CD4-positive, alpha-beta T cell (primary cell): ENCODE results near the gene ASTN1. TPM values are rescaled to one million over a fixed set of nuclear protein-coding genes. Genes with fewer than 3 reads are reported as not detected.

Experiments
- ATAC-seq: fragments of 200-7000 bp; cut with Tn5 transposase; one replicate; pipeline ENCODE4 v1.10.0; 2022; ENCODE audit warnings: mild to moderate bottlenecking; ENCODE audit not compliant: poor library complexity
- CTCF ChIA-PET: fragments of 350-600 bp; sonication (Branson Sonifier 250); formaldehyde crosslinking; loops from one replicate; lab custom pipeline; 2021; ENCODE audit warnings: antibody characterized with exemption, inconsistent platforms; lab: Charles Lee
- POLR2A ChIA-PET: fragments of 350-600 bp; sonication (Branson Sonifier 250); formaldehyde crosslinking; loops from one replicate; lab custom pipeline; 2021; ENCODE audit warnings: antibody characterized with exemption, inconsistent platforms; lab: Charles Lee
- DNase-seq, 14 experiments: peaks; one replicate each; pipeline ENCODE4 v3.0.0-alpha.2; 2013 to 2020; ENCODE audit warnings: mixed read lengths in 2 of 14
- H3K27ac ChIP-seq, 2 donors: one replicate each; pipeline versions ENCODE4 v1.5.1 to v1.7.0; 2013; ENCODE audit warnings: low read length in 2 of 2, low read depth in 1 of 2, mild to moderate bottlenecking in 1 of 2
- H3K27me3 ChIP-seq, 2 experiments: 1 replicate in 1 of 2; 2 replicates in 1 of 2; pipeline versions ENCODE4 v1.6.1 to v1.7.0; 2013; ENCODE audit warnings: low read length in 2 of 2, control low read depth in 1 of 2, mild to moderate bottlenecking in 1 of 2, moderate library complexity in 1 of 2; ENCODE audit not compliant: insufficient read depth in 2 of 2, control insufficient read depth in 1 of 2
- H3K36me3 ChIP-seq: one replicate; pipeline ENCODE4 v1.6.1; 2013; ENCODE audit warnings: low read length, control low read depth; ENCODE audit not compliant: insufficient read depth
- H3K4me1 ChIP-seq: one replicate; pipeline ENCODE4 v1.6.1; 2013; ENCODE audit warnings: low read length, control low read depth; ENCODE audit not compliant: insufficient read depth
- H3K4me3 ChIP-seq: one replicate; pipeline ENCODE4 v1.5.1; 2013; ENCODE audit warnings: mild to moderate bottlenecking, low read length, moderate library complexity
- H3K9me3 ChIP-seq, 2 experiments: 1 replicate in 1 of 2; 2 replicates in 1 of 2; pipeline versions ENCODE4 v1.6.1 to v1.7.0; 2013; ENCODE audit warnings: low read length in 2 of 2, mild to moderate bottlenecking in 2 of 2, control low read depth in 1 of 2, moderate library complexity in 1 of 2; ENCODE audit not compliant: control insufficient read depth in 1 of 2, insufficient read depth in 1 of 2
- H3K27ac Mint-ChIP-seq: one replicate; pipeline ENCODE4 v1.8.0; 2020; ENCODE audit warnings: mixed read lengths
- H3K27me3 Mint-ChIP-seq: one replicate; pipeline ENCODE4 v1.8.0; 2021; ENCODE audit warnings: mixed read lengths
- H3K36me3 Mint-ChIP-seq: one replicate; pipeline ENCODE4 v1.8.0; 2021; ENCODE audit warnings: low read depth, mixed read lengths
- H3K4me1 Mint-ChIP-seq: one replicate; pipeline ENCODE4 v1.8.0; 2021; ENCODE audit warnings: low read depth, mixed read lengths
- H3K4me3 Mint-ChIP-seq: one replicate; pipeline ENCODE4 v1.8.0; 2020; ENCODE audit warnings: mild to moderate bottlenecking, mixed read lengths
- H3K9me3 Mint-ChIP-seq: one replicate; pipeline ENCODE4 v1.8.0; 2020; ENCODE audit warnings: mixed read lengths
- CTCF ChIP-seq: fragments of 200-600 bp; IDR thresholded peaks from one replicate; pipeline ENCODE4 v1.8.0; 2022; ENCODE audit warnings: antibody characterized with exemption, mild to moderate bottlenecking
- intact Hi-C, 2 experiments: fragments of 100-400 bp; cut with DNase I in 1 of 2; cut with micrococcal nuclease in 1 of 2; formaldehyde crosslinking; loops; one replicate each; pipeline versions ENCODE4 v1.15.1 to v1.9.0; 2023 to 2025; cut with DNase I, micrococcal nuclease
- total RNA-seq, 174 experiments: library from RNA in 2 of 174; stranded (reverse) in 2 of 174; gene quantifications; one replicate each; pipeline ENCODE4 v1.2.3 and lab custom pipeline; 2021 to 2026

ASTN1 gene
- total RNA-seq, 2 experiments from 2014 or later: not detected

GRCh38 chr1:176932114-176933104 lies 232.1 kb downstream of the ASTN1 start:
- Histone ChIP-seq H3K27me3 (no peaks in the 10 kb centered on the region), H3K27ac (no peak overlapping the region), H3K4me3 (no peak overlapping the region), H3K36me3 (no peaks in the 10 kb centered on the region), H3K9me3 (peaks cover 0 to 4% of the 10 kb centered on the region in 2 experiments), H3K4me1 (no peaks in the 10 kb centered on the region)
- CTCF ChIA-PET: no interaction called here
- DNase-seq (no peak), ATAC-seq (no peak)
- Mint-ChIP-seq H3K27me3 (no peaks in the 10 kb centered on the region), H3K36me3 (no peaks in the 10 kb centered on the region), H3K27ac (no peak overlapping the region), H3K4me1 (no peaks in the 10 kb centered on the region), H3K9me3 (peaks cover 2% of the 10 kb centered on the region), H3K4me3 (no peak overlapping the region)
- TF ChIP-seq CTCF: no peak
- POLR2A ChIA-PET: no interaction called here
- intact Hi-C loops: no loop called here

- Mint-ChIP-seq H3K27me3 (no peaks in the 10 kb centered on the region), H3K9me3 (peaks cover 2% of the 10 kb centered on the region), H3K36me3 (no peaks in the 10 kb centered on the region), H3K27ac (no peak overlapping the region), H3K4me3 (no peak overlapping the region), H3K4me1 (no peaks in the 10 kb centered on the region)
- H3K9me3 ChIP-seq: peaks cover 0 to 4% of the 10 kb centered on the region in 2 experiments
- intact Hi-C loops: no loop called here
- ATAC-seq (no peak), DNase-seq (no peak)
- no peak overlapping the region for H3K4me3 ChIP-seq
- ChIA-PET POLR2A (no interaction called here), CTCF (no interaction called here)
- no peak for TF ChIP-seq CTCF
- H3K27ac ChIP-seq: no peak overlapping the region
- H3K36me3 ChIP-seq: no peaks in the 10 kb centered on the region
- no peaks in the 10 kb centered on the region for H3K27me3 ChIP-seq
- H3K4me1 ChIP-seq: no peaks in the 10 kb centered on the region
Observed at GRCh38 chr1:176931526-176931925, 233.0 kb downstream of the ASTN1 start.

GRCh38 chr1:176926330-176927086 lies 238.0 kb downstream of the ASTN1 start:
- CTCF ChIA-PET: no interaction called here
- ATAC-seq: no peak
- H3K4me3 ChIP-seq: no peak overlapping the region
- no peak overlapping the region for H3K27ac Mint-ChIP-seq
- peaks cover 0 to 4% of the 10 kb centered on the region in 2 experiments for H3K9me3 ChIP-seq
- no peaks in the 10 kb centered on the region for H3K9me3 Mint-ChIP-seq
- no peak for DNase-seq
- no peaks in the 10 kb centered on the region for H3K4me1 ChIP-seq
- TF ChIP-seq CTCF: no peak
- H3K27me3 ChIP-seq: no peaks in the 10 kb centered on the region
- H3K4me3 Mint-ChIP-seq: no peak overlapping the region
- no peak overlapping the region for H3K27ac ChIP-seq
- no peaks in the 10 kb centered on the region for H3K36me3 ChIP-seq
- H3K27me3 Mint-ChIP-seq: no peaks in the 10 kb centered on the region
- POLR2A ChIA-PET: interaction anchor here (0.7 kb wide), 1 partner anchor 1535 kb away, joined by 3 read pairs; no protein-coding TSS in a partner anchor
- H3K4me1 Mint-ChIP-seq: no peaks in the 10 kb centered on the region
- no peaks in the 10 kb centered on the region for H3K36me3 Mint-ChIP-seq
- intact Hi-C loops: no loop called here
